Cardiac muscle cell (in vitro differentiated cells and primary cell): ENCODE results near the gene RAB3A. TPM values are rescaled to one million over a fixed set of nuclear protein-coding genes. Genes with fewer than 3 reads are reported as not detected.

ENCODE experiments used
- DNase-seq, 2 donors: peaks; one replicate each; pipeline versions ENCODE4 v3.0.0 to v3.0.0-alpha.2; 2010 to 2017; ENCODE audit warnings: low read depth in 1 of 2, low spot score in 1 of 2
- H3K27ac ChIP-seq: fragments of 200-600 bp; sonication (generic); 2 replicates; pipeline ENCODE4 v1.5.1; 2016
- H3K27me3 ChIP-seq: fragments of 200-600 bp; sonication (generic); 2 replicates; pipeline ENCODE4 v1.6.0; 2016; ENCODE audit warnings: control low read depth
- H3K36me3 ChIP-seq: fragments of 200-600 bp; sonication (generic); 2 replicates; pipeline ENCODE4 v1.5.1; 2016; ENCODE audit warnings: control low read depth
- H3K4me1 ChIP-seq: fragments of 200-600 bp; sonication (generic); 2 replicates; pipeline ENCODE4 v1.8.1; 2017; ENCODE audit warnings: low read depth, mild to moderate bottlenecking, mixed run types
- H3K4me3 ChIP-seq: fragments of 200-600 bp; sonication (generic); 2 replicates; pipeline ENCODE4 v1.5.1; 2016; ENCODE audit warnings: mild to moderate bottlenecking
- H3K9me3 ChIP-seq: fragments of 200-600 bp; sonication (generic); 2 replicates; pipeline ENCODE4 v1.5.1; 2017; ENCODE audit warnings: low read depth, mild to moderate bottlenecking, control low read depth
- polyA plus RNA-seq: library from polyadenylated mRNA; unstranded; fragments of >200 nt; fragmentation: Nextera tagmentation; extraction: Ambion mirVana; gene quantifications from 2 replicates; pipeline ENCODE4 v1.2.1, GENCODE V29; 2016
- total RNA-seq: library from RNA; depleted of rRNA; stranded (reverse); fragments of >200 nt; gene quantifications from 2 replicates; pipeline ENCODE4 v1.2.3, GENCODE V29; 2016
- TF ChIP-seq, protein P1 (sequence below): IDR thresholded peaks from 2 replicates; pipeline ENCODE4 v1.5.1; 2012; ENCODE audit warnings: low read depth, mild to moderate bottlenecking, low read length

The RAB3A gene
- total and polyA plus RNA-seq, 2 experiments from 2014 or later = 12.5 to 13.0 TPM

DNA sequence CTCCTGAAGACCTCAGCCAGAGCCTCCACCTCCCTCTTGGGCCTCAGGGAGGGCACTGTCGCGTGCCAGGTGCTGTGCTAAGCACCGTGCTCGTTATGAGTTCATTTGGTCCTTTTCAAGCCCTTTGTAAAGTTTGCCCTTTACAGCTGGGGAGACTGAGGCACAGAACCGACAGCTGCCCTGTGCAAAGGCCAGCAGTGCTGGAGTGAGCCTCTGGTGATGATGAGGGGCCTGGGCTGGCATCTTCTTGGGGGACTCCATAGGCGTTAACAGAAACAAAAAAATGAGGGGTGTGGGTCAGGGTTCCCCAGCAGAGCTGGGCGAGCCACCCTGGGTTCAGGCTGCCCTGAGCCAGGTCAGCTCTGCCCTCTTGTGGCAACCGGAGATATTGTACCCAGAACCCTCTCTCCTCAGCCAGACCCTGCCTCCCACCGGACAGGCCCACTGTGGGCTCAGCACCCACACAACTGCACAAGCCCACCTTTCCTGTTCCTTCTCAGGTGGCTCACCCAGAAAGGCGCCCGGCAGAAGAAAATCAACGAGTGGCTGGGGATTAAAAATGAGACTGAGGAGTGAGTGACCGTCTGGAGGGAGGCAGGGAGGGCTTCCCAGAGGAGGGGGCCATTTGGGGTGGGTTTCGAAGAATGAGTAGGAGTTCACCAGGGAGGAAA lies 35.7 kb downstream of the RAB3A start:
- H3K4me1 ChIP-seq = no peaks in the 10 kb centered on the region
- TF ChIP-seq, protein P1, sequence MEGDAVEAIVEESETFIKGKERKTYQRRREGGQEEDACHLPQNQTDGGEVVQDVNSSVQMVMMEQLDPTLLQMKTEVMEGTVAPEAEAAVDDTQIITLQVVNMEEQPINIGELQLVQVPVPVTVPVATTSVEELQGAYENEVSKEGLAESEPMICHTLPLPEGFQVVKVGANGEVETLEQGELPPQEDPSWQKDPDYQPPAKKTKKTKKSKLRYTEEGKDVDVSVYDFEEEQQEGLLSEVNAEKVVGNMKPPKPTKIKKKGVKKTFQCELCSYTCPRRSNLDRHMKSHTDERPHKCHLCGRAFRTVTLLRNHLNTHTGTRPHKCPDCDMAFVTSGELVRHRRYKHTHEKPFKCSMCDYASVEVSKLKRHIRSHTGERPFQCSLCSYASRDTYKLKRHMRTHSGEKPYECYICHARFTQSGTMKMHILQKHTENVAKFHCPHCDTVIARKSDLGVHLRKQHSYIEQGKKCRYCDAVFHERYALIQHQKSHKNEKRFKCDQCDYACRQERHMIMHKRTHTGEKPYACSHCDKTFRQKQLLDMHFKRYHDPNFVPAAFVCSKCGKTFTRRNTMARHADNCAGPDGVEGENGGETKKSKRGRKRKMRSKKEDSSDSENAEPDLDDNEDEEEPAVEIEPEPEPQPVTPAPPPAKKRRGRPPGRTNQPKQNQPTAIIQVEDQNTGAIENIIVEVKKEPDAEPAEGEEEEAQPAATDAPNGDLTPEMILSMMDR = peak; percentile 77
- H3K27ac ChIP-seq = no peak overlapping the region
- DNase-seq = peak; percentile 52 to 56
- H3K9me3 ChIP-seq = no peaks in the 10 kb centered on the region
- H3K4me3 ChIP-seq = no peak overlapping the region
- no peaks in the 10 kb centered on the region for H3K27me3 ChIP-seq
- H3K36me3 ChIP-seq = peaks cover 13% of the 10 kb centered on the region

DNA sequence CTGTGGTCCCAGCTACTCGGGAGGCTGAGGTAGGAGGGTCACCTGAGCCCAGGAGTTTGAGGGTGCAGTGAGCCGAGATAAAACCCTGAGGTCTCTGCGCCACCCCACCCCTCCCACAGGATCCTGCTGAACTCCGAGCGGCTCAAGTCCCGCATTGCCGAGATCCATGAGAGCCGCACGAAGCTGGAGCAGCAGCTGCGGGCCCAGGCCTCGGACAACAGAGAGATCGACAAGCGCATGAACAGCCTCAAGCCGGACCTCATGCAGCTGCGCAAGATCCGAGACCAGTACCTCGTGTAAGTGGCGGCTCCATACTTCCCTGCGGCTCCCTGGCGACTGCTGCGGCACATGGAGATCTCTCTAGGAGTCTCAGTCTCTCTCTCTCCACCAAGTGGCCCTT lies 36.8 kb downstream of the RAB3A start:
- Histone ChIP-seq H3K27me3 (no peaks in the 10 kb centered on the region), H3K27ac (no peak overlapping the region), H3K4me3 (no peak overlapping the region), H3K4me1 (no peaks in the 10 kb centered on the region), H3K36me3 (peaks cover 17% of the 10 kb centered on the region), H3K9me3 (no peaks in the 10 kb centered on the region)
- TF ChIP-seq, protein P1 = no peak
- no peak for DNase-seq

DNA sequence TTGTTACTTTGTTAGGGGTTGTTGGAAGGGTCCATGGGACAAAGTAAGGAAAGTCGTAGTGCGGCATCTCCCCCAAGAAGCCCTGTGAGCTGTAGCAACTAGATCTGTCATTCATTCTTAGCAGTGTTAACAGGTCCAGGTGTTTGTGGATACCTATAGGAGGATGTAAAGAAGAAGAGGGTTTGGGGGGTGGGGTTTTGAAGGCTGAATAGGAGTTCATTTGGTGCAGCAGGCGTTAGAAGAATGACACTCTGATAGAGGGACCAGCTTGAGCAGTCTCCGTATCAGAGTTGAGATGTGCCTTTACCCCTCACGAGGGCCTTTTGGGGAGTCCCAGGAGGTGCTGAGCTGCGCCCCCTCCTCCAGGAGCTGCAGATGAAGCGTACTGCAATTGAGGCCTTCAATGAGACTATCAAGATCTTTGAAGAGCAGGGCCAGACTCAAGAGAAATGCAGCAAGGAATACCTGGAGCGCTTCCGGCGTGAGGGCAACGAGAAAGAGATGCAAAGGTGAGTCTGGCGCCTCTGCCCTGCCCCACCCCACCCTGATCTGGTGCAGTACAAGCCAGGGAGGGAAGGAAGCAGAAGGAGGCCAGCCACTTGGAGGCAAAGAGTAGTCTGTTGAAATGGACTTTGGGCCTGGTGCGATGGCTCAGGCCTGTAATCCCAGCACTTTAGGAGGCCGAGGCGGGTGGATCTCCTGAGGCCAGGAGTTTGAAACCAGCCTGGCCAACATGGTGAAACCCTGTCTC lies 37.9 kb downstream of the RAB3A start:
- DNase-seq = no peak
- Histone ChIP-seq H3K4me1 (no peaks in the 10 kb centered on the region), H3K27ac (no peak overlapping the region), H3K36me3 (peaks cover 21% of the 10 kb centered on the region), H3K9me3 (no peaks in the 10 kb centered on the region), H3K27me3 (no peaks in the 10 kb centered on the region), H3K4me3 (no peak overlapping the region)
- TF ChIP-seq, protein P1 = no peak

DNA sequence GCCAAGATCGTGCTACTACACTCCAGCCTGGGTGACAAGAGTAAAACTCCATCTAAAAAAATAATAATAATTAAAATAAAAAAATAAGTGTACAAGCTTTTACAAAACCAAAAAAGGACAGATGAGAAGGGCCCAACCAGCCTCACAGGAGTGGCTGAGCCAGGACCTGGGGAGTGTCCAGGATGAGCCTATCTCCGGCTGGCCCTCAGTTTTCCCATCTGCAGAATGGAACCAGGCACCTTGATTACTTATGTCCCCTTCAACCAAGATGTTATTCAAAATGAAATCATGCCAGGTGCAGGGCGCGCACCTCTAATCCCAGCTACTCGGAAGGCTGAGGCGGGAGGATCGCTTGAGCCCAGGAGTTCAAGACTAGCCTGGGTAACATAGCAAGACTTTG lies 39.8 kb downstream of the RAB3A start:
- Histone ChIP-seq H3K27me3 (no peaks in the 10 kb centered on the region), H3K36me3 (peaks cover 21% of the 10 kb centered on the region), H3K4me3 (no peak overlapping the region), H3K27ac (no peak overlapping the region), H3K4me1 (no peaks in the 10 kb centered on the region), H3K9me3 (no peaks in the 10 kb centered on the region)
- TF ChIP-seq, protein P1 = no peak
- DNase-seq = no peak

DNA sequence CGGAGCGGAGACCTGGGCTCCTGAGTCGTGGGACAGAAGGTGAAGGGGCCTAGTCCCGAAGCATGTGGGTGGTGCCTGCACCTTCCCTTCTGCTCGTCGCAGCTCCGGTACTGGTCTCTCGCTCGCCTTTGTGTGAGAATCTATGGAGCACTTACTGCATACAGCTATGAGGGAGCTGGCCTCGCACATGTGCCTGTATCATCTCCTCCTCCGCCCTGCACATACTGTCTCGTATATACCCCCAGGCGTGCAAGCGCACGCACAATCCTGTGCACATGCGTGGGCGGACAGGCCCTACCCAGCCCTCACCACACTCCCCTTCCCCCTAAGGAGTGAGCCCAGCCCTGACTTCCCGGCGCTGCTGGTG lies 42.2 kb downstream of the RAB3A start:
- H3K9me3 ChIP-seq = no peaks in the 10 kb centered on the region
- H3K27ac ChIP-seq = no peak overlapping the region
- peaks cover 14% of the 10 kb centered on the region for H3K36me3 ChIP-seq
- no peaks in the 10 kb centered on the region for H3K4me1 ChIP-seq
- no peak overlapping the region for H3K4me3 ChIP-seq
- H3K27me3 ChIP-seq = no peaks in the 10 kb centered on the region
- DNase-seq = no peak
- TF ChIP-seq, protein P1 = no peak
